HG03280 (cell line): ENCODE results near the gene RAB3D.
"Not testable (repeated sequence)": the region's sequence is repeated elsewhere in the genome, so short reads cannot be mapped to it uniquely, and the experiment has no call there.

Experiments used
- ATAC-seq: cut with Tn5 transposase; IDR thresholded peaks from one replicate; pipeline ENCODE4 v1.9.1; 2021; ENCODE audit warnings: mild to moderate bottlenecking, moderate library complexity; ENCODE audit not compliant: unreplicated experiment

Gene RAB3D

DNA sequence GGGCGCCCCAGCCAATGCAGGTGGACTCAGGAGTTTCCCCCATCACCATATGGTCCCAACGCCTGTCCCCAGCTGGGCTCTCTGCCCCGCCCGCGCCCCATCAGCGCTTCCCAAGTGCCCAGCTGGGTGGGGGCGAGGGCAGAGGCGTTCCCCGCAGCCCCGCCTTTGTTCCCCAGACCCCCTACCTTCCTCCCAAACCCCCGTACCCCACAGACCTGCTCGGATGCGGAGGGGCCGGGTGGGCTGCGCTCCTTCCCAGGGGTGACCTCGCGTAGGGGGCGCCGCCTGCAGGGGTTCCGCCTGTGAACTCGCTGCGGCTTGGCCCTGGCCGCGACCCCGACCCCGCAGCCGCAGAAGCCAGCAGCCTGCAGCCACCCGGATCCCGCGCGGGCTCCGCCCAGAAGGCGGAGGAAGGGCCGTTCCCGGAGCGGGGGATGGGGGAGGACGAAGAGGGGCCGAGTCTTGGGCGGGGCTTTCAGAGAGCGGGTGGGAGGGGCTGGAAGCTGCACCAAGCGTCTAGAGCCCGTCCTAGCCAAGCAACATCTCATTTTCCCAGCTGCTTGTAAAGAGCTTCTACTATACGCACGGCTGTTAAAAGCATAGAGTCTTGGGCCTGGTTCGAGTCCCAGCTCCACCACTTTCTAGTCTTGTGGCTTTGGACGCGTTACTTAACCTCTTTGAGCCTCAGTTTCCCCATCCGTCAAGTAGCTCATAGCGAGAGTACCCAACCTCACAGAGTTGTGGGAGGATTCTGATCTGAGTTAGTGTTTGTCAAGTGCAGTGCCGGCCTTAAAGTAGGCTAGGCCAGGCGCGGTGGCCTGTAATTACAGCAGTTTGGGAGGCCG is at the start of gene RAB3D:
Gene RAB3D, minus strand, starts transcription at position 404 of the 845 bp plus-strand sequence. CDS start 2,258 bp downstream, outside the sequence.
- peak; percentile 81 for ATAC-seq

GRCh38 chr19:11387162-11388034 is 47.9 kb upstream of the RAB3D start:
- ATAC-seq = no peak

- ATAC-seq = no peak
Observed at GRCh38 chr19:11384778-11385129, 45.3 kb upstream of the RAB3D start.

GRCh38 chr19:11383706-11384048 is 44.2 kb upstream of the RAB3D start:
- ATAC-seq = no peak

GRCh38 chr19:11382898-11383705 is 43.6 kb upstream of the RAB3D start:
- ATAC-seq = no peak

GRCh38 chr19:11380653-11381537 is 41.4 kb upstream of the RAB3D start:
- ATAC-seq = peak; percentile 73

GRCh38 chr19:11379857-11380350 is 40.4 kb upstream of the RAB3D start:
- ATAC-seq = no peak

GRCh38 chr19:11379269-11379845 is 39.9 kb upstream of the RAB3D start:
- ATAC-seq = not testable (repeated sequence)

DNA sequence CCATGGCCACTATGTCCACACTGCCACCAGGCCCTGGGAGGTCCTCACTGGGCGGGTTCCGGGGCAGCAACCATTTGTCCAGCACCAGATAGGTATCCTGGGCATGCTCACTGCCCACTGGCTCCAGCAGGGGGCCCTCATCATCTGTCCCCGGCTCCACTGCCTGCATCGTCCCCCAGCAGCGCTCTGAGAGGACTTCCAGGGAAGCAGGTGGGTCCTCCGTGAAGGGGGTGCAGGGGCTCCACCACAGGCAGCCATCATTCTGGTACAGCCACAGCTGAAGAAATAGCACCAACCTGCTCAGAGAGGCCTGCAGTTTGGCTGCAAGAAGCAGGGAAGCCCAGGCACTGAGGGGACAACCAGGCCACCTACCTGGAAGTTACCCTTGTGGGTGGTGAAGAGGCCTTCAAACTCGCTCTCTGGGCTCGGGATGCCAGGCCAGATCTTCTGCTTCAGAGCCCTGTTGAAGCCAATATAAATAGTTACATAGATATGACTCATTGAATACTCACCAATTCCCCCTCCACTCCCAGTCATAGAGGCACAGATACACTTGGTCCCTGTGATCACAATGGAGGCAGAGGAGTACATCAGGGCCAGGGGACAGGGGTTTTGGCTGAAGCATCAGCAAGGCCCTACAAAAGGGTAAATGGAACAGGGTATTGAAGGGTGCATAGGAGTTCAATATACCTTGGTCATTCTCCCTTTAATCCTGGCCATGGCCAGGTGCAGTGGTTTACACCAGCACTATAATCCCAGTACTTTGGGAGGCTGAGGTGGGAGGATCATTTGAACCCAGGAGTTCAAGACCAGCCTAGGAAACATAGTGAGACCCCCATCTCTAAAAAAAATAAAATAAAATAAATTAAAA is 39.1 kb upstream of the RAB3D start:
- ATAC-seq = no peak

DNA sequence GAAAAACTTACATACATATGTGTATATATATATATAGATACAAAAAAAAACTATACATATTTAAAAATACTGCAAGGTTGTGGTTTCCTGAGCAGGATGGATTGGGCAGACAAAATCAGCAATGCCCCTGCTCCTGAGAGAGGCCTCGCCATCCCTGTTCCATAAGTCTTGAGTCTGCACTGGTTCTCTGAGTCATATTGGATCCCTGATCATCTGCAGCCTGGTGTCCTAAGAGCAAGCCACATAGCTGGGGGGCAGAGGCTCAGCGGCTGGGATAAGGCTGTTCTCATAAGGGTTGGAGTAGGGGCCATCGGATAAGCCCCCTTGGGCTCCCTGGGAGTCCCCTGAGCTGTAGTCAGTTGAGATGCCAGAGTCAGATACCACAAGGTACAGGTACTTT is 38.3 kb upstream of the RAB3D start:
- ATAC-seq = no peak

DNA sequence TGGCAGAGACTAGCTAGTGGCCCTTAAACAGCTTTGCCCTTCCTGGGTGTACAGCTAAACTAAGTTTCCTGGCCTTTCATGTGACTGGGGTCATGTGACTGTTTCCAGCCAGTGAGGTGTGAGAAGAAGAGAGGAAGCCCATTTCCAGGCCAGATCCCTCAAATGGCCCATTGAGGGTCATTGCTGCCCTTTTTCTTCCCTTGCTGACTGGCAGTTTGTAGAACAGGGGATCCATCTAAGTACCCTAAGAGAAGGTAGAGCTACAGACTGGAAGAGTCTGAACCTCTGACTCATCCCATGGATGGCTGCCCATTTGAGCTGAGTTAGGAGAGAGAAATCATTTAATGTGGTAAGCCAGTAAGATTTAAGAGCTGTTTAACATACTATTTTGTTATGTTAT is 37.8 kb upstream of the RAB3D start:
- ATAC-seq = no peak

DNA sequence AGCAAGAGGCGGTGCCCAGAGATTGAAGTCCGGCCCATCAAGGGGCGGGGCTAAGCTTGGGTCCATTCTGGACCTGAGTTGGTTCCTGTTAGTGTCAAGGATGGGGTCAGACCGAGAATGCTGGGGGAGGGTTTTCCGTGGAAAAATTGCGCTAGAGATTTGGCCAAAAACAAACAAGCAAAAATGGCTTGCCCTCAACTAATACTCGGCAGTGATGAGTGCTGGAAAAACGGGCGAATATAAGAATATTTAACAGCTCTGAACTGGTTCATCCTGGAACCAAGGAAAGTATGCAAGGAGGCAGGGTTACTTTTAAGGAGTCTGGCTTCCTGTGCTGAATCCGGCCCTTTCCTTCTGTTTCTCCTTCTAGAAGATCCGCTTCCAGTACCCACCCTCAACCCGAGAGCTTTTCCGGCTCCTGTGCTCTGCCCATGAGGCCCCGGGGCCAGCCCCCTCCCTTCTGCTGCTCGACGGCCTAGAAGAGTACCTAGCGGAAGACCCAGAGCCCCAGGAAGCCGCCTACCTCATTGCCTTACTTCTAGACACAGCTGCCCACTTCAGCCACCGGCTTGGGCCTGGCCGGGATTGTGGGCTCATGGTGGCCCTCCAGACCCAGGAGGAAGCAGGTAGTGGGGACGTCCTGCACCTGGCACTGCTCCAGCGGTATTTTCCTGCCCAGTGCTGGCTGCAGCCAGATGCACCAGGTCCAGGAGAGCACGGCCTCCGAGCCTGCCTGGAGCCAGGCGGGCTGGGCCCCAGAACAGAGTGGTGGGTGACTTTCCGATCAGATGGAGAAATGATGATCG is 35.9 kb upstream of the RAB3D start:
- peak; percentile 24 for ATAC-seq

DNA sequence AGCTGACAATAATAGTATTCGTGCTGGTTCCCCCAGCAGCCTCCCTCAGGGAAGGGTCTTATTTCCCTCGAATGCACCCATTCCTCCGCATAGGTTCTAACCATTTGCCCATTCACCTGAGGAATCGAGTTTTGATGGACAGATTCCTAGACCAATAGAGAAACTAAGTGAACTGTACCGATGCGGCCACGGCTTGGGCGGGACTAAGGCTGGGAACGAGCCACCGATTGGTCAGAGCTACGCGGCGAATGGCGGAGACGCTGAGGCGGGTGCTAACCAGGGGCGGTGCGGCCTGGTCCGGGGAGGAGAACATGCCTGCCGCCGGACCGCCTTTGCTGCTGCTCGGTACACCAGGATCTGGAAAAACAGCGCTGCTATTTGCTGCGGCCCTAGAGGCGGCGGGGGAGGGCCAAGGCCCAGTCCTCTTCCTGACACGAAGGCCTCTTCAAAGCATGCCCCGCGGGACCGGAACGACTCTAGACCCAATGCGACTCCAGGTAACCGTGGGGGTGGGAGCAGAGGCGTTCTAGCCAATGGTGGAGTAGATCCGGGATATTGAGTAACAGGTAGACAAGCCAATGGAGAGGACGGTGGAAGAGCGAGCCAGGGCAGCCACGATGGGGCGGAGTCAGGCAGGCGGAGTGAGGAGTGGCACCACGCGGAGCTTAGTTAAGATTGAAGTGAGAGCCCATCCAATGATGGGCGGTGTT is 35.1 kb upstream of the RAB3D start, which contains the start of gene SWSAP1:
Gene SWSAP1, plus strand, starts transcription at position 234 of the 710 bp plus-strand sequence. Its CDS starts 15 bp downstream, at position 249.
- ATAC-seq = peak; percentile 82

- no peak for ATAC-seq
Observed at GRCh38 chr19:11373885-11374432, 34.5 kb upstream of the RAB3D start.

DNA sequence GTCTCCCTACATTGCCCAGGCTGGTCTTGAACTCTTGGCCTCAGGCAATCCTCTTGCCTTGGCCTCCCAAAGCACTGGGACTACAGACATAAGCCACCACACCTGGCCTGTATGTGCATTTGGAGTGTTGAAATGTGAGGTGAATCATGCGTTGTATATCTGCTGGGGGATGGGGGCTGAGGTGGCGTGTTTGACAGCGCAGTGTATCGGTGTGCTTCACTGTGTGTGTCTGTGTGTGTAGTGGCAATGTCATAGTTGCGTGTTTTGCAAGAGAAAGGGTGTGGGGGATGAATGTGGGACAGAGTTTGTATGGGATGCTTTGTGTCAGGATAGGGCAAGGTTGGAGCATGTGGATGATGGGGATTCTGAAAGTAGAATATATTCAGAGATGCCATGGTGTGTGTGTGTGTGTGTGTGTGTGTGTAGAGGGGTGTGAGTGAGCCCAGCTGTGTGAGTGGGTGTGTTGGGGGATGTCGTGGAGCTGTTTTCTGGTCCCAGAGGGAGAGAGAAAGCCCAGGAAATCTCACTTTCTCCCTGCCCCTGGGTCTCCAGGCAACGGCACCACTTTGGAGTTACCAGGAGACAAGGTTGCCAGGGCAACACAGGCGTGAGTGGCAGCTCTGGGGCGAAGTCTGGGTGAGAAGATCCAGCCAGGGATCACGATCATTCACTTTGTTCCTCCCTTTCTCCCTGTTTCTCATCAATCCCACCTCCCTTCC is 33.9 kb upstream of the RAB3D start:
- no peak for ATAC-seq

- ATAC-seq = no peak
Observed at GRCh38 chr19:11370744-11371143, 31.3 kb upstream of the RAB3D start.
